K562 (cell line): ENCODE results near the gene DDX60.

Source experiments
- ATF3 ChIP-seq, 2 experiments: fragments of 450-650 bp in 1 of 2; sonication (generic) in 1 of 2; formaldehyde crosslinking in 1 of 2; IDR thresholded peaks in 1 of 2; conservative IDR thresholded peaks in 1 of 2; 2 replicates each; pipeline versions ENCODE4 v1.6.1 to v1.8.1; 2016 to 2023; ENCODE audit warnings: mild to moderate bottlenecking in 2 of 2, moderate library complexity in 2 of 2, inconsistent platforms in 1 of 2, missing genetic modification reagents in 1 of 2
- ESRRB ChIP-seq: fragments of 250-450 bp; sonication (Bioruptor Pico); IDR thresholded peaks from 2 replicates; pipeline ENCODE4 v1.5.0; 2020; ENCODE audit warnings: mild to moderate bottlenecking, moderate library complexity, borderline replicate concordance
- EZH2 ChIP-seq: IDR thresholded peaks from 2 replicates; pipeline ENCODE4 v1.6.1; 2012; ENCODE audit warnings: low read depth, mild to moderate bottlenecking, inconsistent platforms, low read length, borderline replicate concordance
- POLR2A ChIP-seq: fragments of 450-650 bp; conservative IDR thresholded peaks from 2 replicates; pipeline ENCODE4 v1.6.1; 2016
- SP1 ChIP-seq: sonication (generic); formaldehyde crosslinking; IDR thresholded peaks from 2 replicates; pipeline ENCODE4 v1.8.1; 2022; ENCODE audit warnings: mild to moderate bottlenecking, missing genetic modification reagents
- TAF1 ChIP-seq: IDR thresholded peaks from 2 replicates; pipeline ENCODE4 v1.6.1; 2011; ENCODE audit warnings: mild to moderate bottlenecking, low read length, moderate library complexity; ENCODE audit not compliant: insufficient read depth, control insufficient read depth, severe bottlenecking; ENCODE audit errors: extremely low read depth
- ZNF263 ChIP-seq: sonication (generic); formaldehyde crosslinking; IDR thresholded peaks from 2 replicates; pipeline ENCODE4 v1.8.0; 2022; ENCODE audit warnings: mild to moderate bottlenecking, missing genetic modification reagents, borderline replicate concordance
- ZNF398 ChIP-seq: fragments of 250-450 bp; sonication (Bioruptor Pico); IDR thresholded peaks from 2 replicates; pipeline ENCODE4 v1.8.0; 2021; ENCODE audit warnings: moderate library complexity, mild to moderate bottlenecking, inconsistent platforms
- ZNF696 ChIP-seq: fragments of 250-450 bp; sonication (Bioruptor Pico); conservative IDR thresholded peaks from 2 replicates; pipeline ENCODE4 v1.4.0; 2020; ENCODE audit warnings: mild to moderate bottlenecking, moderate library complexity
- TF ChIP-seq, protein P1 (sequence below): sonication (generic); formaldehyde crosslinking; IDR thresholded peaks from 2 replicates; pipeline ENCODE4 v1.8.1; 2022; ENCODE audit warnings: missing genetic modification reagents

- TF ChIP-seq ZNF263 (CRISPR knock-in tag) (no peak), POLR2A (no peak), ZNF696 (CRISPR knock-in tag) (no peak), ATF3 (IDR thresholded peaks at IDR 0.05) (no peak), ATF3 (CRISPR knock-in tag; conservative IDR thresholded peaks at IDR 0.05) (no peak), ESRRB (CRISPR knock-in tag) (no peak), TAF1 (no peak), ZNF398 (no peak), EZH2 (no peak), SP1 (CRISPR knock-in tag) (no peak)
- TF ChIP-seq, protein P1, sequence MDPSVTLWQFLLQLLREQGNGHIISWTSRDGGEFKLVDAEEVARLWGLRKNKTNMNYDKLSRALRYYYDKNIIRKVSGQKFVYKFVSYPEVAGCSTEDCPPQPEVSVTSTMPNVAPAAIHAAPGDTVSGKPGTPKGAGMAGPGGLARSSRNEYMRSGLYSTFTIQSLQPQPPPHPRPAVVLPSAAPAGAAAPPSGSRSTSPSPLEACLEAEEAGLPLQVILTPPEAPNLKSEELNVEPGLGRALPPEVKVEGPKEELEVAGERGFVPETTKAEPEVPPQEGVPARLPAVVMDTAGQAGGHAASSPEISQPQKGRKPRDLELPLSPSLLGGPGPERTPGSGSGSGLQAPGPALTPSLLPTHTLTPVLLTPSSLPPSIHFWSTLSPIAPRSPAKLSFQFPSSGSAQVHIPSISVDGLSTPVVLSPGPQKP: no peak
Observed at GRCh38 chr4:168361365-168362024, 42.9 kb upstream of the DDX60 start.
